SK-N-SH (cell line): ENCODE measurements around the gene PARVB. TPM values are rescaled to one million over a fixed set of nuclear protein-coding genes. Genes with fewer than 3 reads are reported as not detected.

Experiments used
- CTCF ChIA-PET: fragments of 300-600, 350-600 bp; formaldehyde crosslinking; extraction: SDS; loops from one replicate; lab custom pipeline; 2021; lab: Yijun Ruan, JAX
- POLR2A ChIA-PET: fragments of 350-600 bp; sonication (Branson Sonifier 250); formaldehyde crosslinking; extraction: SDS; loops from one replicate; lab custom pipeline; 2020; ENCODE audit warnings: antibody characterized with exemption, inconsistent platforms; lab: Yijun Ruan, JAX
- DNase-seq: peaks from one replicate; pipeline ENCODE4 v3.0.0; 2012
- H2AFZ ChIP-seq: fragments of 200-600 bp; sonication (generic); 2 replicates; pipeline ENCODE4 v1.8.1; 2016; ENCODE audit warnings: antibody characterized with exemption, mild to moderate bottlenecking, low read depth
- H3F3A ChIP-seq: fragments of 200-600 bp; sonication (generic); replicated peaks from 2 replicates; pipeline ENCODE3; 2016; ENCODE audit warnings: antibody characterized with exemption, mild to moderate bottlenecking; ENCODE audit not compliant: insufficient read depth
- H3K27ac ChIP-seq, 2 experiments: fragments of 200-500 bp in 1 of 2; fragments of 200-600 bp in 1 of 2; sonication (Bioruptor generic) in 1 of 2; sonication (generic), shearing (Covaris generic) in 1 of 2; 2 replicates each; pipeline versions ENCODE4 v1.5.1 to v1.6.1; 2014 to 2016; ENCODE audit warnings: low read depth in 2 of 2, inconsistent platforms in 1 of 2, low read length in 1 of 2, mild to moderate bottlenecking in 1 of 2, mixed read lengths in 1 of 2
- H3K27me3 ChIP-seq: fragments of 200-600 bp; sonication (generic), shearing (Covaris generic); 2 replicates; pipeline ENCODE4 v1.6.1; 2016; ENCODE audit warnings: mixed run types; ENCODE audit not compliant: insufficient read depth
- H3K36me3 ChIP-seq, 2 experiments: fragments of 200-500 bp in 1 of 2; fragments of 200-600 bp in 1 of 2; sonication (Bioruptor generic) in 1 of 2; sonication (generic) in 1 of 2; replicated peaks in 1 of 2; 2 replicates each; pipeline versions ENCODE3 to v1.5.1; 2014 to 2016; ENCODE audit warnings: low read length in 1 of 2, mild to moderate bottlenecking in 1 of 2; ENCODE audit not compliant: insufficient read depth in 2 of 2, control insufficient read depth in 1 of 2
- H3K4me1 ChIP-seq, 2 experiments: fragments of 200-500 bp in 1 of 2; fragments of 200-600 bp in 1 of 2; sonication (Bioruptor generic) in 1 of 2; sonication (generic), shearing (Covaris generic) in 1 of 2; 2 replicates each; pipeline versions ENCODE4 v1.5.1 to v1.6.1; 2014 to 2016; ENCODE audit warnings: low read depth in 1 of 2, low read length in 1 of 2, mixed run types in 1 of 2; ENCODE audit not compliant: insufficient read depth in 2 of 2, control insufficient read depth in 1 of 2
- H3K4me2 ChIP-seq: fragments of 200-600 bp; sonication (generic), shearing (Covaris generic); 2 replicates; pipeline ENCODE4 v1.6.1; 2017; ENCODE audit warnings: mixed run types
- H3K4me3 ChIP-seq, 2 experiments: fragments of 200-500 bp in 1 of 2; fragments of 200-600 bp in 1 of 2; sonication (Bioruptor generic) in 1 of 2; sonication (generic), shearing (Covaris generic) in 1 of 2; 2 replicates each; pipeline versions ENCODE4 v1.5.1 to v1.8.1; 2014 to 2016; ENCODE audit warnings: low read depth in 2 of 2, inconsistent platforms in 1 of 2, low read length in 1 of 2, mild to moderate bottlenecking in 1 of 2, mixed read lengths in 1 of 2, moderate library complexity in 1 of 2
- H3K79me2 ChIP-seq: fragments of 200-600 bp; sonication (generic); 2 replicates; pipeline ENCODE4 v1.8.1; 2017; ENCODE audit warnings: mild to moderate bottlenecking; ENCODE audit not compliant: insufficient read depth
- H3K9ac ChIP-seq: fragments of 200-600 bp; sonication (generic); 2 replicates; pipeline ENCODE4 v1.6.1; 2017; ENCODE audit warnings: mixed run types
- H3K9me2 ChIP-seq: fragments of 200-600 bp; sonication (generic); 2 replicates; pipeline ENCODE4 v1.6.1; 2017; ENCODE audit warnings: mixed run types
- H3K9me3 ChIP-seq: fragments of 200-600 bp; sonication (generic); 2 replicates; pipeline ENCODE4 v1.6.1; 2017; ENCODE audit warnings: mixed run types, mild to moderate bottlenecking, moderate library complexity
- H4K20me1 ChIP-seq: fragments of 200-600 bp; sonication (generic); 2 replicates; pipeline ENCODE4 v1.6.1; 2017; ENCODE audit warnings: mild to moderate bottlenecking, mixed run types; ENCODE audit not compliant: insufficient read depth
- CHD2 ChIP-seq: fragments of 150-350 bp; IDR thresholded peaks from 2 replicates; pipeline ENCODE4 v1.6.1; 2018; ENCODE audit warnings: low read length; ENCODE audit not compliant: partially characterized antibody
- EP300 ChIP-seq, 2 experiments: IDR thresholded peaks; 2 replicates each; pipeline versions ENCODE4 v1.4.0 to v1.6.1; 2012; ENCODE audit warnings: borderline replicate concordance in 1 of 2, low read depth in 1 of 2, low read length in 1 of 2
- FOXJ3 ChIP-seq: sonication (generic); formaldehyde crosslinking; IDR thresholded peaks from 2 replicates; pipeline ENCODE4 v1.5.1; 2020; ENCODE audit warnings: mild to moderate bottlenecking, missing genetic modification reagents
- FOXM1 ChIP-seq: IDR thresholded peaks from 2 replicates; pipeline ENCODE4 v1.4.0; 2012; ENCODE audit warnings: low read depth, mild to moderate bottlenecking
- GABPA ChIP-seq: IDR thresholded peaks from 2 replicates; pipeline ENCODE4 v1.4.0; 2012; ENCODE audit warnings: low read depth, mild to moderate bottlenecking
- GATA2 ChIP-seq: sonication (generic); formaldehyde crosslinking; IDR thresholded peaks from 2 replicates; pipeline ENCODE4 v1.5.0; 2020; ENCODE audit warnings: mild to moderate bottlenecking, missing genetic modification reagents
- JUND ChIP-seq: IDR thresholded peaks from 2 replicates; pipeline ENCODE4 v1.4.0; 2012
- MEF2A ChIP-seq: IDR thresholded peaks from 2 replicates; pipeline ENCODE4 v1.4.0; 2012; ENCODE audit warnings: low read depth, borderline replicate concordance
- MXI1 ChIP-seq: IDR thresholded peaks from 2 replicates; pipeline ENCODE4 v1.6.1; 2012; ENCODE audit warnings: mild to moderate bottlenecking, low read depth, low read length, improper control_type of control experiment
- NFIC ChIP-seq: IDR thresholded peaks from 2 replicates; pipeline ENCODE4 v1.4.0; 2012; ENCODE audit warnings: borderline replicate concordance
- NRF1 ChIP-seq: IDR thresholded peaks from 2 replicates; pipeline ENCODE4 v1.6.1; 2012; ENCODE audit warnings: low read depth, mild to moderate bottlenecking, low read length
- RCOR1 ChIP-seq: fragments of 150-350 bp; IDR thresholded peaks from 2 replicates; pipeline ENCODE4 v1.6.1; 2017; ENCODE audit warnings: antibody characterized with exemption, low read length
- RFX5 ChIP-seq: IDR thresholded peaks from 2 replicates; pipeline ENCODE4 v1.6.1; 2012; ENCODE audit warnings: mild to moderate bottlenecking, improper control_type of control experiment, low read length
- SIN3A ChIP-seq: IDR thresholded peaks from 2 replicates; pipeline ENCODE4 v1.6.1; 2012; ENCODE audit warnings: low read depth, mild to moderate bottlenecking, low read length, moderate library complexity, borderline replicate concordance
- SMC3 ChIP-seq: IDR thresholded peaks from 2 replicates; pipeline ENCODE4 v1.6.1; 2012; ENCODE audit warnings: low read depth, low read length, improper control_type of control experiment
- WGBS: methylation state at CpG from one replicate; pipeline ENCODE4 v1.1.6; 2017; ENCODE audit warnings: low lambda C conversion rate; 5-methylcytosine and 5-hydroxymethylcytosine counted together
- polyA plus RNA-seq, 3 experiments: library from polyadenylated mRNA; depleted of rRNA; stranded (reverse); fragments of >200 nt; gene quantifications; 2 replicates each; pipeline ENCODE4 v1.2.3, GENCODE V29; 2012
- TF ChIP-seq, protein P1 (sequence below): IDR thresholded peaks from 2 replicates; pipeline ENCODE4 v1.4.0; 2012; ENCODE audit warnings: low read depth, borderline replicate concordance
- TF ChIP-seq, protein P2 (sequence below): IDR thresholded peaks from 2 replicates; pipeline ENCODE4 v1.4.0; 2012; ENCODE audit warnings: low read depth
- TF ChIP-seq, protein P3 (sequence below): IDR thresholded peaks from 2 replicates; pipeline ENCODE4 v1.6.1; 2012; ENCODE audit warnings: mild to moderate bottlenecking, low read depth, low read length, moderate library complexity
- TF ChIP-seq, protein P4 (sequence below): fragments of 150-350 bp; IDR thresholded peaks from 2 replicates; pipeline ENCODE4 v1.6.1; 2016; ENCODE audit warnings: mild to moderate bottlenecking, low read depth, low read length

The PARVB gene
- polyA plus RNA-seq, 1 of the 3 experiments (the other 2 are of a cell fraction), result 87.8 TPM

DNA sequence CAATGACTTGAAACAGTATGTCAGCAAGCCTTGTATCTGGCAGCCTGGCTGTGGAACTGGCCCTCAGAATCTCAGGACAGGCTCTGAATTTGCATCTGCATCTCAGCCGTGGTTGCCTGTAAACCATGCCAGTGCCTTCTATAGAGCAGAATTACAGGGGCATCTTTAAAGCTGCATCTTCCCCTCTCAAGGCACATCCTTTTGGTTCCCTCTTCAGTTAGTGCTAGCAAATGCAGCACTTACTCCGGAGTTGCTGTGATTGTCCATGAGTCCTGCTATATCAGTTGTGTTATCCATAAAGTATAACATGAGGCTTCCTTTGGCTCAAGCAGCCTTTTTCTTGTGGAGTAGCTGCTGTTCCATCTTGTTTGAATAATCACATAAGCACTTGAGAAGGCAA lies 102.7 kb downstream of the PARVB start:
- no peak for DNase-seq
- H3K9me2 ChIP-seq, result no peaks in the 10 kb centered on the region
- no peaks in the 10 kb centered on the region for H3K9me3 ChIP-seq
- 63% methylated on average over 2 of the region's 2 CpGs for WGBS
- no peaks in the 10 kb centered on the region for H3K27me3 ChIP-seq
- no peaks in the 10 kb centered on the region for H3F3A ChIP-seq
- no peak overlapping the region for H2AFZ ChIP-seq
- no peak overlapping the region for H3K9ac ChIP-seq
- TF ChIP-seq, protein P1, sequence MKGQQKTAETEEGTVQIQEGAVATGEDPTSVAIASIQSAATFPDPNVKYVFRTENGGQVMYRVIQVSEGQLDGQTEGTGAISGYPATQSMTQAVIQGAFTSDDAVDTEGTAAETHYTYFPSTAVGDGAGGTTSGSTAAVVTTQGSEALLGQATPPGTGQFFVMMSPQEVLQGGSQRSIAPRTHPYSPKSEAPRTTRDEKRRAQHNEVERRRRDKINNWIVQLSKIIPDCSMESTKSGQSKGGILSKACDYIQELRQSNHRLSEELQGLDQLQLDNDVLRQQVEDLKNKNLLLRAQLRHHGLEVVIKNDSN, result no peak
- TF ChIP-seq FOXM1, result no peak
- no peak for TF ChIP-seq CHD2
- no peak for TF ChIP-seq SMC3
- TF ChIP-seq GATA2 (CRISPR knock-in tag), result no peak
- TF ChIP-seq, protein P2, sequence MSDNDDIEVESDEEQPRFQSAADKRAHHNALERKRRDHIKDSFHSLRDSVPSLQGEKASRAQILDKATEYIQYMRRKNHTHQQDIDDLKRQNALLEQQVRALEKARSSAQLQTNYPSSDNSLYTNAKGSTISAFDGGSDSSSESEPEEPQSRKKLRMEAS, result no peak
- no peak for TF ChIP-seq FOXJ3 (CRISPR knock-in tag)
- no peak for TF ChIP-seq MEF2A
- H3K79me2 ChIP-seq, result no peaks in the 10 kb centered on the region
- H3K36me3 ChIP-seq, result no peaks in the 10 kb centered on the region
- H3K27ac ChIP-seq, result no peak overlapping the region
- H4K20me1 ChIP-seq, result no peaks in the 10 kb centered on the region
- POLR2A ChIA-PET, result no interaction called here
- H3K4me2 ChIP-seq, result no peak overlapping the region
- CTCF ChIA-PET, result no interaction called here
- H3K4me3 ChIP-seq, result no peak overlapping the region
- H3K4me1 ChIP-seq, result peaks cover 0 to 11% of the 10 kb centered on the region in 2 experiments; a peak in 1 of 4 replicates

DNA sequence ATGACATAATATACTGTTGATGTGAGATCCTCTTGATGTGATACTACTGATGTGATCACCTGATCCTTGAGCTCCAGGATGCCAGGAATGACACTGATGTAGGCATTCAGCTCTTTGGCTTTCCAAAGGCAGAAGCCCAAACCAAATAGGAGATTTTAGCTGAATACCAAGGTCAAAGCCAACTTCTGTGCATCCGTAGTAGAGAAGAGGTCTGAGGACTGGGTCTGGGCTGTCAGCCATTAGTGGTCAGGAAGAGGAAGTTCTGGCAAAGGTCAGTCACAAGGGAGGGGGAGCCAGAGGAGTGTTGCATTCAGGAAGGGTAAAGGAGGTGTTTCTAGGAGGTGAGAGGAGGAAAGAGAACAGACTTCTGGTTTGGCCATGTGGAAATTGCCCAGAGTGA lies 103.3 kb downstream of the PARVB start:
- H3K4me2 ChIP-seq, result no peak overlapping the region
- CTCF ChIA-PET, result interaction anchor here (1.0 to 1.3 kb wide), 2 partner anchors 10 to 50 kb away, joined by 3 read pairs; no protein-coding TSS in a partner anchor
- no peaks in the 10 kb centered on the region for H3K36me3 ChIP-seq
- no peak overlapping the region for H3K27ac ChIP-seq
- H4K20me1 ChIP-seq, result no peaks in the 10 kb centered on the region
- no peak overlapping the region for H3K4me3 ChIP-seq
- 100% methylated on average over 1 of the region's 1 CpG for WGBS
- H3K9me2 ChIP-seq, result no peaks in the 10 kb centered on the region
- POLR2A ChIA-PET, result interaction anchor here (1.0 kb wide), 1 partner anchor 17 kb away, joined by 4 read pairs; no protein-coding TSS in a partner anchor
- DNase-seq, result no peak
- peaks cover 0 to 11% of the 10 kb centered on the region in 2 experiments; a peak in 1 of 4 replicates for H3K4me1 ChIP-seq
- TF ChIP-seq RCOR1, result no peak
- TF ChIP-seq NFIC, result no peak
- no peak for TF ChIP-seq GABPA
- TF ChIP-seq NRF1, result no peak
- no peak for TF ChIP-seq FOXM1
- TF ChIP-seq, protein P3, sequence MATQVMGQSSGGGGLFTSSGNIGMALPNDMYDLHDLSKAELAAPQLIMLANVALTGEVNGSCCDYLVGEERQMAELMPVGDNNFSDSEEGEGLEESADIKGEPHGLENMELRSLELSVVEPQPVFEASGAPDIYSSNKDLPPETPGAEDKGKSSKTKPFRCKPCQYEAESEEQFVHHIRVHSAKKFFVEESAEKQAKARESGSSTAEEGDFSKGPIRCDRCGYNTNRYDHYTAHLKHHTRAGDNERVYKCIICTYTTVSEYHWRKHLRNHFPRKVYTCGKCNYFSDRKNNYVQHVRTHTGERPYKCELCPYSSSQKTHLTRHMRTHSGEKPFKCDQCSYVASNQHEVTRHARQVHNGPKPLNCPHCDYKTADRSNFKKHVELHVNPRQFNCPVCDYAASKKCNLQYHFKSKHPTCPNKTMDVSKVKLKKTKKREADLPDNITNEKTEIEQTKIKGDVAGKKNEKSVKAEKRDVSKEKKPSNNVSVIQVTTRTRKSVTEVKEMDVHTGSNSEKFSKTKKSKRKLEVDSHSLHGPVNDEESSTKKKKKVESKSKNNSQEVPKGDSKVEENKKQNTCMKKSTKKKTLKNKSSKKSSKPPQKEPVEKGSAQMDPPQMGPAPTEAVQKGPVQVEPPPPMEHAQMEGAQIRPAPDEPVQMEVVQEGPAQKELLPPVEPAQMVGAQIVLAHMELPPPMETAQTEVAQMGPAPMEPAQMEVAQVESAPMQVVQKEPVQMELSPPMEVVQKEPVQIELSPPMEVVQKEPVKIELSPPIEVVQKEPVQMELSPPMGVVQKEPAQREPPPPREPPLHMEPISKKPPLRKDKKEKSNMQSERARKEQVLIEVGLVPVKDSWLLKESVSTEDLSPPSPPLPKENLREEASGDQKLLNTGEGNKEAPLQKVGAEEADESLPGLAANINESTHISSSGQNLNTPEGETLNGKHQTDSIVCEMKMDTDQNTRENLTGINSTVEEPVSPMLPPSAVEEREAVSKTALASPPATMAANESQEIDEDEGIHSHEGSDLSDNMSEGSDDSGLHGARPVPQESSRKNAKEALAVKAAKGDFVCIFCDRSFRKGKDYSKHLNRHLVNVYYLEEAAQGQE, result no peak
- TF ChIP-seq, protein P4, sequence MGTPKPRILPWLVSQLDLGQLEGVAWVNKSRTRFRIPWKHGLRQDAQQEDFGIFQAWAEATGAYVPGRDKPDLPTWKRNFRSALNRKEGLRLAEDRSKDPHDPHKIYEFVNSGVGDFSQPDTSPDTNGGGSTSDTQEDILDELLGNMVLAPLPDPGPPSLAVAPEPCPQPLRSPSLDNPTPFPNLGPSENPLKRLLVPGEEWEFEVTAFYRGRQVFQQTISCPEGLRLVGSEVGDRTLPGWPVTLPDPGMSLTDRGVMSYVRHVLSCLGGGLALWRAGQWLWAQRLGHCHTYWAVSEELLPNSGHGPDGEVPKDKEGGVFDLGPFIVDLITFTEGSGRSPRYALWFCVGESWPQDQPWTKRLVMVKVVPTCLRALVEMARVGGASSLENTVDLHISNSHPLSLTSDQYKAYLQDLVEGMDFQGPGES, result no peak
- no peak for TF ChIP-seq EP300 (IDR thresholded peaks at IDR 0.05; ENCODE audit: borderline replicate concordance in 1 of 2, low read depth in 1 of 2, low read length in 1 of 2)
- no peak for TF ChIP-seq MXI1
- no peak for TF ChIP-seq SIN3A
- TF ChIP-seq JUND, result no peak
- TF ChIP-seq, protein P2, result no peak
- TF ChIP-seq RFX5, result no peak
- no peaks in the 10 kb centered on the region for H3F3A ChIP-seq
- no peak overlapping the region for H2AFZ ChIP-seq
- no peaks in the 10 kb centered on the region for H3K9me3 ChIP-seq
- H3K9ac ChIP-seq, result no peak overlapping the region
- H3K27me3 ChIP-seq, result no peaks in the 10 kb centered on the region
- no peaks in the 10 kb centered on the region for H3K79me2 ChIP-seq
